Breast epithelium (tissue), 3 donors: ENCODE data around the gene NEURL1.

ENCODE experiments used
- CTCF ChIP-seq, 3 donors: fragments of 450-650 bp; IDR thresholded peaks; one replicate each; pipeline ENCODE4 v1.5.1; 2016 to 2017; ENCODE audit warnings: antibody characterized with exemption in 3 of 3, mild to moderate bottlenecking in 3 of 3, moderate library complexity in 3 of 3
- POLR2A ChIP-seq: fragments of 450-650 bp; IDR thresholded peaks from one replicate; pipeline ENCODE4 v1.6.1; 2016; ENCODE audit warnings: antibody characterized with exemption, mild to moderate bottlenecking, moderate library complexity
- POLR2AphosphoS5 ChIP-seq, 3 donors: sonication (generic); formaldehyde crosslinking; IDR thresholded peaks; one replicate each; pipeline ENCODE4 v1.6.1; 2017; ENCODE audit warnings: antibody characterized with exemption in 3 of 3

- TF ChIP-seq POLR2A (no peak), CTCF (IDR thresholded peaks at IDR 0.05) (no peak), POLR2AphosphoS5 (IDR thresholded peaks at IDR 0.05) (no peak)
Observed at GRCh38 chr10:103466734-103467133, 26.8 kb upstream of the NEURL1 start.
